PFSK-1 (cell line): ENCODE measurements around the gene ZFYVE27.

Experiments used
- FOXP2 ChIP-seq: optimal IDR thresholded peaks from 2 replicates; pipeline ENCODE3; 2011; ENCODE audit warnings: borderline replicate concordance, control low read depth, inconsistent platforms; ENCODE audit not compliant: insufficient read depth; ENCODE audit errors: extremely low read length, extremely low read depth
- POLR2AphosphoS5 ChIP-seq: IDR thresholded peaks from 2 replicates; pipeline ENCODE4 v1.6.1; 2012; ENCODE audit warnings: low read depth, mild to moderate bottlenecking, control low read depth, low read length, moderate library complexity
- REST ChIP-seq, 2 experiments: IDR thresholded peaks; 2 replicates each; pipeline versions ENCODE4 v1.6.1 to v1.8.0; 2011 to 2012; ENCODE audit warnings: low read depth in 2 of 2, low read length in 2 of 2, control low read depth in 1 of 2, inconsistent platforms in 1 of 2, mild to moderate bottlenecking in 1 of 2, moderate library complexity in 1 of 2; ENCODE audit not compliant: insufficient read depth in 1 of 2
- SIN3A ChIP-seq: IDR thresholded peaks from 2 replicates; pipeline ENCODE4 v1.6.1; 2012; ENCODE audit warnings: mild to moderate bottlenecking, low read length, moderate library complexity, borderline replicate concordance; ENCODE audit not compliant: insufficient read depth
- TAF1 ChIP-seq: IDR thresholded peaks from 2 replicates; pipeline ENCODE4 v1.6.1; 2012; ENCODE audit warnings: low read length, control low read depth, borderline replicate concordance; ENCODE audit not compliant: insufficient read depth

Gene ZFYVE27

DNA sequence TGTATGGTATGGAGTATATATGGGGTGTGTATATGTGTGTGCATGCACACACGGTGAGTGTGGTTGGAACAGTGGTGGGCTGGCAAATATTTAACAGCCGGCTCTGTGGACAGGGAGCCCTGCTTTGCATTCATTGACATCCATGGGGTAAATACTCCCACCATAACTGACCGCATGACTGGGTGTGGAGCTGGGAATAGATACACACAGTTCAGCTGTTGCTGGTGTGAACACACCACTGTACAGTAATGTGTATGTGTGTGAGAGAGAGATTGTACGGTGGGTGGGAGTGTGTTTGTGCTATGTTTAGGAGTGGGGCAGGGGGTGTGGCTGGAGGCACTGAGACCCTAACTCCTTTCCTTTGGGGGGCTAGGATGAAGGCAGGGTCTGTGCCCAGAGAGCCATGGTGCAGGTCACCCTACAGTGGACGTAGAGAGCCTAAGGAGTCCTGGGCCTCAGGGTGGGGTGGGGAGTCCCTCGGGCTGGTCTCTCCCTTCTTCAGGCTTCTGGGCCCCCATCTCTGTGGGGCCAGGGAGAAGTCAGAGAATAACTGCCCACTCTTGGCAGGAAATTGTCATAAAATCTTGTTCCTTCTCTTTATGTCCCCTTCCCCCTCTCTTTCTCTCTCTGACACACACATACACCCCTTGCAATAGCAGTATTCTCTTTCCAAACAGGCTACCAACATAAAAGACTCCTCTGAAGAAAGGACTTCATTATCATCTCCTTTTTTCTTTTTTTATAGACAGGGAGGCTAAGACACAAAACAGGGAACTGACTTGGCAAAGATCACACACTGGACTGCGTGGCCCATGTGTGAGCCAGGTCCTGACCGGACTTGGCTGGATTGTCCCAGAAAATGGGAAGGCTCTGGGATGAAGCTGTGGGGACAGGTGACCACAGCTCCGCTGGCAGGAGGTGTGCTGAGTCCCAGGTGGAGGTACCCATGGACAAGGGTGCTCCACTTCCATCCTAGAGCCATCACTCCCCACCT is 31.7 kb downstream of the ZFYVE27 start:
- no peak for TF ChIP-seq POLR2AphosphoS5
- no peak for TF ChIP-seq SIN3A
- no peak for TF ChIP-seq TAF1
- no peak for TF ChIP-seq FOXP2
- TF ChIP-seq REST (IDR thresholded peaks at IDR 0.05; ENCODE audit: insufficient read depth in 1 of 2, low read depth in 2 of 2, low read length in 2 of 2), result no peak

- TF ChIP-seq REST (IDR thresholded peaks at IDR 0.05; ENCODE audit: insufficient read depth in 1 of 2, low read depth in 2 of 2, low read length in 2 of 2) (no peak), SIN3A (no peak), FOXP2 (no peak), POLR2AphosphoS5 (no peak), TAF1 (no peak)
Observed at GRCh38 chr10:97770255-97770654, 33.3 kb downstream of the ZFYVE27 start.

DNA sequence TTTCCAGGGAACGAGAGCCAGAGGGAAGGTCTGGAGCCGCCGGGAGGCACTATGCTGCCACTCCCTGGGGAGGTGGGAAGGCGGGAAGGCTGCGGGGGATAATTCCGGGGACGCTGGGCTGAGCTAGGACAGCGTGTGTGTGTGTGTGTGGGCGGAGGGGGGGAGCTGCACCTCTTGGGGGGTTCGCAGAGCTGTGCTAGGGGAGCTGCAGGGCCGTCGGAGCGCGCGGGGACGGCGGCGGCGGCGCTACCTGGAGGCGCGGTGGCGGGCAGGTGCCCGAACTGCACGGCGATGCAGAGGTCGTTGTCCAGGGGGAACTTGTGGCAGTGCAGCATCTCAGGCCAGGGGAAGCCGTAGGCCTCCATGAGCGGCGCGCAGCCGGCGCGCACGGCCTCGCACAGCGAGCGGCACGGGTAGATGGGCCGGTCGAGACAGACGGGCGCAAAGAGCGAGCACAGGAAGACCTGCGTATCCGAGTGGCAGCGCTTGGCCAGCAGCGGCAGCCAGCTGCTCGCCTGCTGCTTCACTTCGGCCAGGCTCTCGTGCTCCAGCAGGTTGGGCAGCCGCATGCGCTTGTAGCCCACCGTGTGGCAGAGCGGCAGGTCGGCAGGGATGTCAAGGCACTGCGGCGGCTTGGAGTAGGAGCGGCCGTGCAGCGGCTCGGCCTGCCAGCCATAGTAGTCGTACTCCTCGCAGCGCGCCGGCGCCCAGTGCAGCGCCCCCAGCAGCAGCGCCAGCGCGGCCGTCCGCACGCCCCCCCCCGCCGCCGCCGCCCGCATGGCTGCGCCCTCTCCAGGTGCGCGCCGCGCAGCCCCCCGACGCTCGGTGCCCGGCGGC is 34.3 kb downstream of the ZFYVE27 start:
- TF ChIP-seq TAF1 (no peak), POLR2AphosphoS5 (no peak), FOXP2 (no peak), REST (IDR thresholded peaks at IDR 0.05; ENCODE audit: insufficient read depth in 1 of 2, low read depth in 2 of 2, low read length in 2 of 2) (no peak), SIN3A (no peak)

GRCh38 chr10:97771913-97772823 is 35.2 kb downstream of the ZFYVE27 start, which contains the start of gene SFRP5:
TSS of gene SFRP5 (minus strand) at chr10:97771999. CDS start at chr10:97771833, 166 bp downstream.
- TF ChIP-seq SIN3A (no peak), REST (IDR thresholded peaks at IDR 0.05; ENCODE audit: insufficient read depth in 1 of 2, low read depth in 2 of 2, low read length in 2 of 2) (no peak)
